Left cardiac atrium (tissue), 4 donors: Measurements from ENCODE around the gene SIPA1. TPM values are rescaled to one million over a fixed set of nuclear protein-coding genes. Genes with fewer than 3 reads are reported as not detected.

Experiments used
- ATAC-seq, 2 donors: fragments of 200-7000 bp; cut with Tn5 transposase; one replicate each; pipeline ENCODE4 v1.9.1; 2020; ENCODE audit warnings: mild to moderate bottlenecking in 2 of 2, moderate library complexity in 2 of 2
- DNase-seq: peaks from one replicate; pipeline ENCODE4 v3.0.0-alpha.2; 2020
- intact Hi-C, 2 donors: fragments of 100-400 bp; cut with DNase I; formaldehyde crosslinking; loops; one replicate each; pipeline versions ENCODE4 v1.14.1 to v1.15.1; 2022 to 2023
- total RNA-seq, 2 donors: library from RNA; stranded (reverse); fragmentation: NEBNext Ultra II Directional; extraction: Animal tissue kit (Norgen Biotek cat#: 25700); gene quantifications; one replicate each; pipeline ENCODE4 v1.2.1, GENCODE V29; 2021
- donor health status: DM: no; HTN: yes; CAD: no.
- donor health status: DM: no; HTN: yes; CAD: no; lungs with severe emphysema.
- donor health status: DM: yes; HTN: yes; CAD: no.
- donor health status: Dilated cardiomyopathy.

Gene SIPA1
- total RNA-seq, 2 donors from 2014 or later: 31.7 to 33.0 TPM

- intact Hi-C loops: loop anchor here in 1 of 2 donors (10.0 kb wide), 1 partner anchor 55 kb away; no protein-coding TSS in a partner anchor
- no peak for ATAC-seq
- no peak for DNase-seq
Measured at GRCh38 chr11:65599955-65600246, 38.0 kb upstream of the SIPA1 start.

- intact Hi-C loops: no loop called here
- DNase-seq (no peak), ATAC-seq (no peak)
Measured at GRCh38 chr11:65604258-65604657, 33.6 kb upstream of the SIPA1 start.

GRCh38 chr11:65606876-65607613 is 30.9 kb upstream of the SIPA1 start:
- DNase-seq (peak; percentile 95), ATAC-seq (peak; percentile 97 to 98)
- intact Hi-C loops: no loop called here

- DNase-seq (no peak), ATAC-seq (no peak)
- intact Hi-C loops: no loop called here
Measured at GRCh38 chr11:65607614-65608426, 30.1 kb upstream of the SIPA1 start.

- no peak for ATAC-seq
- intact Hi-C loops: no loop called here
Measured at GRCh38 chr11:65609229-65609628, 28.7 kb upstream of the SIPA1 start.

GRCh38 chr11:65609665-65610064 is 28.2 kb upstream of the SIPA1 start:
- DNase-seq: no peak
- ATAC-seq: no peak
- intact Hi-C loops: loop anchor here in 1 of 2 donors (5.0 kb wide), 1 partner anchor 32 kb away; the partner anchor contains the start of gene EHBP1L1

More at GRCh38 chr11:65609229-65609628, 28.7 kb upstream of the SIPA1 start:
- no peak for DNase-seq

GRCh38 chr11:65610404-65610803 is 27.5 kb upstream of the SIPA1 start:
- intact Hi-C loops: loop anchor here in 1 of 2 donors (5.0 kb wide), 1 partner anchor 33 kb away; the partner anchor contains the start of gene EHBP1L1
- ATAC-seq (no peak), DNase-seq (no peak)

GRCh38 chr11:65611028-65611757 is 26.7 kb upstream of the SIPA1 start:
- DNase-seq: peak; percentile 79
- no peak for ATAC-seq
- intact Hi-C loops: loop anchor here in 1 of 2 donors (5.0 kb wide), 1 partner anchor 34 kb away; the partner anchor contains the start of gene EHBP1L1

GRCh38 chr11:65611758-65612603 is 25.9 kb upstream of the SIPA1 start:
- ATAC-seq (no peak), DNase-seq (no peak)
- intact Hi-C loops: loop anchor here in 1 of 2 donors (5.0 kb wide), 1 partner anchor 35 kb away; the partner anchor contains the start of gene EHBP1L1

- ATAC-seq: no peak
- intact Hi-C loops: loop anchor here in 1 of 2 donors (5.0 kb wide), 1 partner anchor 35 kb away; the partner anchor contains the start of gene EHBP1L1
Measured at GRCh38 chr11:65612691-65613090, 25.2 kb upstream of the SIPA1 start.

GRCh38 chr11:65613091-65613928 is 24.6 kb upstream of the SIPA1 start:
- no peak for DNase-seq
- ATAC-seq: no peak

More at GRCh38 chr11:65612691-65613090, 25.2 kb upstream of the SIPA1 start:
- DNase-seq: no peak

GRCh38 chr11:65615229-65615949 is 22.5 kb upstream of the SIPA1 start, which contains the start of gene PCNX3:
Gene PCNX3, plus strand, starts transcription at chr11:65615776. Its CDS starts 536 bp downstream, at chr11:65616312.
- intact Hi-C loops: loop anchor here in 1 of 2 donors (5.0 kb wide), 1 partner anchor 97 kb away; the partner anchor contains the start of gene KAT5
- ATAC-seq (peak; percentile 87), DNase-seq (peak; percentile 100)

More at GRCh38 chr11:65613091-65613928, 24.6 kb upstream of the SIPA1 start:
- intact Hi-C loops: loop anchor here in 1 of 2 donors (5.0 kb wide), 1 partner anchor 36 kb away; the partner anchor contains the start of gene EHBP1L1

- intact Hi-C loops: loop anchor here in 1 of 2 donors (5.0 kb wide), 1 partner anchor 96 kb away; the partner anchor contains the start of gene KAT5
- ATAC-seq (peak in 1 of 2 donors; percentile 0), DNase-seq (peak; percentile 68)
Measured at GRCh38 chr11:65615950-65616574, 21.8 kb upstream of the SIPA1 start.

- ATAC-seq (no peak), DNase-seq (no peak)
- intact Hi-C loops: loop anchor here in 1 of 2 donors (5.0 kb wide), 1 partner anchor 96 kb away; the partner anchor contains the start of gene KAT5
Measured at GRCh38 chr11:65616575-65617001, 21.3 kb upstream of the SIPA1 start.

GRCh38 chr11:65617136-65617850 is 20.6 kb upstream of the SIPA1 start:
- no peak for ATAC-seq
- intact Hi-C loops: loop anchor here in 1 of 2 donors (5.0 kb wide), 1 partner anchor 95 kb away; the partner anchor contains the start of gene KAT5
- DNase-seq: no peak
